ENCODE results near the gene GPD2.

The GPD2 gene

GRCh38 chr2:156483741-156484173 lies 47.6 kb downstream of the GPD2 start:
- TF ChIP-seq CTCF (IDR thresholded peaks at IDR 0.05) = no peak

- TF ChIP-seq CTCF (IDR thresholded peaks at IDR 0.05) = no peak
Measured at GRCh38 chr2:156486147-156486546, 50.0 kb downstream of the GPD2 start.

- no peak for TF ChIP-seq CTCF (IDR thresholded peaks at IDR 0.05)
Measured at GRCh38 chr2:156486614-156487013, 50.4 kb downstream of the GPD2 start.

- TF ChIP-seq CTCF (IDR thresholded peaks at IDR 0.05) = no peak
Measured at GRCh38 chr2:156489195-156489594, 53.0 kb downstream of the GPD2 start.

GRCh38 chr2:156489750-156490465 lies 53.7 kb downstream of the GPD2 start:
- no peak for TF ChIP-seq CTCF (IDR thresholded peaks at IDR 0.05)

- TF ChIP-seq CTCF (IDR thresholded peaks at IDR 0.05) = no peak
Measured at GRCh38 chr2:156490466-156490840, 54.3 kb downstream of the GPD2 start.

- no peak for TF ChIP-seq CTCF (IDR thresholded peaks at IDR 0.05)
Measured at GRCh38 chr2:156491176-156491575, 55.0 kb downstream of the GPD2 start.

- TF ChIP-seq CTCF (IDR thresholded peaks at IDR 0.05) = no peak
Measured at GRCh38 chr2:156492979-156493378, 56.8 kb downstream of the GPD2 start.
